Activated CD8-positive, alpha-beta memory T cell treated with anti-CD3 and anti-CD28 coated beads, Interleukin-2, amount 50 U/mL, for 1 hour (primary cell): Measurements from ENCODE around the gene KCNMA1.

Source experiments
- DNase-seq: peaks from one replicate; pipeline ENCODE4 v3.0.0-alpha.2; 2020; ENCODE audit errors: extremely low read depth

Gene KCNMA1

DNA sequence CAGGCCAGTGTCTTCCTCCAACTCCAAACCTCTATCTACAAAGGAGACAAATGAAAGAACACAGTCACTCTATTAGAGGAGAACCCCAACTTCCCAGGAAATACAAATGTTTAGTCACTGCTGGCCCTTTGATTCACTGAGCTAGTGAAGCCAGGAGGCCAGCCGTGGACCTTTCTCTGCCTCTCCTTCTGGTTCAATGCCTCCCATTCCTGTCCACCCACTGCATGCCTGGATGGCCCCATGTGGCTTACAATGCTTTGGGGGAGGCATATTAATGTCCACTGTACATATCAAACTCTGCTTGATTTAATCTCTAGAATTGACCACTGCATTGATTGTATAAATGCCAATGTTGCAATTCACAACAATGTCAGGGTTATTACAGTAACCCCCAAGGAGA, 687.3 kb downstream of the KCNMA1 start:
- no peak for DNase-seq

DNA sequence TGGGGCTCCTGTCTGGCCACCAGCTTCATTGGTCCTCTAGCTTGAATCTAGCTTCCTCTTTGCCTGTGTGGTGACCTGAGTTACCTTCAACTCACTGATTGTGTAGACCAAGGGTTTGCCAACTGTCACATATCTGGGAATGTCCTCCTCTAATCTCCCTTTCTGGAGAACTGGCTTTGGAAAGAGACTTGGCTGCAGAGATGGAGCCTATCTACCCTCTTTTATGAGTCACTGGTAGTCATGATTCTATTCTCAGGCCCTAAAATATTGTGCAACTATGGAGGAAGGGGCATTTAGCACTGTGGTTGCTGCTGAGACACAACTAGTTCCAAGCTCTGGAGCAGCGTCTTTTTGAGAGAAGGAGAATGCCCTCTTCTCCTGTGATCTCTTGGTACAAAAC, 691.3 kb downstream of the KCNMA1 start:
- no peak for DNase-seq

DNA sequence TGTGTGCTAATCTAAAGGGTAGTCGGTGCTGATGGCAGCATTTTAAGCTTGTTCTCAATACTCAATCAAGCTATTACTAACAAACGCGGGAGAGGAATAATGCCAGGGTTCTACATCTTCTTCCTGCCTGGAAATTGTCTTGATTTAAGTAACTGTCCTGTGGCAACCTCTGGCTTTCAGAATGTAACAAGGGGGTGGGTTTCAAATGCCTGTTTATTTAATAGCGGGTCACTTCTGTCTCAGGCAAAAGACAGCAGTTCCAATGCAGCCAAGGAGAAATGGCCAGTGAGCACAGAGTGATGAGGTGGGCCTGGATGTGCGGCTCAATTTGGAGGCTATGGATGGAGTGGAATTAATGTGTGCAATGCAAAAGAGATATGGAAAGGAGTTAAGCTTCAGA, 692.4 kb downstream of the KCNMA1 start:
- no peak for DNase-seq

DNA sequence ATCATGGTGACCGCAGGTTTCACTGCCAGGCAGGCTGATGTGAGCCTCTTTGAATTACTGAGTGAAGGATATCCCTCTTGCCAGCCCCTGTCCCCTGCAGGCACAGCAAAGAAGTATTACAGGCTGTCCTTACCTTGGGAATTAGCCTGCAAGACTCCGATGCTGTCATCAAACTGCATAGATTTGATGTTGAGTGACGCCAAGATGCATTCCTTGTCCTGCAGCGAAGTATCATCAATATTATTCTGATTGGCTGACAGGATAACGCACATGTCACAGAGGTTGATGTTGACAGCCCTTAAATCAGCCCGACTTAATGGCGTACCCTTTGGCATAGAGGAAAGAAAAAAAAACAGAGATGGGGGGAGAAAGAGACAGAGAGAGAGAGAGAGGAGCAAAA, 693.0 kb downstream of the KCNMA1 start:
- no peak for DNase-seq

DNA sequence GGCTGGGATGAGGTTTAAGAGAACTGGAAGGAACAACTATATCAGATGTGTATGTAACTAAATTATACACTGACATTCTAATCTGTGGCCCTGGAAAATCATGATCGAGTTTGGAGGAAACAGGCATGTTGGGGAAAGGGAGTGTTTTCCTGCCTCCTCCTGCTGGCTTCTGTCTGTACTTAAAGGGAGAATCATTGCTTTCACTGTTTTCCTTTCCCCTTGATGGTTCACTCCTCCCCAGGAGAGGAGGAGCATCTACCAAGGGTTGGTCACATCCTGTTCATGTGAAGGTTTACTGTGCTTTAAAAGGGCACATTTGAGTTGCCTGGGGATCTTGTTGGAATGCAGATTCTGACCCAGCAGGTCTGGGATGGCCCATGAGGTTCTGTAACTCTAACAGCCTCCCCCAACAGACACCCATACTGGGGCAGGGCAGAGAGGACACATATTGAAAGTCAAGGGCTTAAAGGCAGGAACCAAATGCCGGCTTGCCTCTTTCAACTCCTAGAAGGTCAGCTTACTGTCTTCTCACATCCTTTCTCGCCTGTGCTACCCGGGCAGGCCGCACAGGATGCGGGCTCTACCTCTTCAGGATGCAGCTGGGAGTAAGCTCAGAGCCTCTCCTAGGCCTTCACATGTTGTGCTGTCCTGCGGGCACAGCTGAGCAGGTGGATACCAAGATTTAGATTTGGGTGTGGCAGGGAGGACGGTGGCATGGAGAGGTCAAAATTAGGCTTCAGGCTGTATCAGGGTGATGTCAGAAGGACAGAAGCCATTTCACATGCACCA, 694.8 kb downstream of the KCNMA1 start:
- DNase-seq = no peak

DNA sequence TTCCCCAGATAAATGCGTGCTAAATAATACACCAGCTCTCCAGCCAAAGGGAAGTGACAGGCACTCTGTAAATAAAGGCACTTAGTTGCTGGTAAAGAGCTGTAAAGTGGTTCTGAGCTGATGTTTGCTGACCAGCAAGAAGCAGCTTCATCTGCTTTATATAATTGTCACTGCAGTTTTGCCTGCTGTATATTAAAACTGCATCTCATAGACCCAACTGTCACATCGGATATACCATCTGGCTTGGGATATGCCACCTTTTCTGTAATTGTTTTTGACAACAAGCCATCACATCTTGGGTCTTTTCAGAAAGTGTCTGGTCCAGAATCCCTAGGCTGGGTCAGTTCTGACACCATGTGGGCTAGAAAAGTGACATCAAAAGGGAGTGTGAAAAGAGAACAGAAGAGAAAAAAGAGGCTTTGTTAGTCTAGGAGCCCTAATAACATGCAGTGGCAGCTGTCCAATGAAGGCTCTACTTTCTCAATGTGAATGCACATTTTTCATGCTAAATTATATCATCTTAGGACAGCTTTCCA, 697.6 kb downstream of the KCNMA1 start:
- DNase-seq = no peak

DNA sequence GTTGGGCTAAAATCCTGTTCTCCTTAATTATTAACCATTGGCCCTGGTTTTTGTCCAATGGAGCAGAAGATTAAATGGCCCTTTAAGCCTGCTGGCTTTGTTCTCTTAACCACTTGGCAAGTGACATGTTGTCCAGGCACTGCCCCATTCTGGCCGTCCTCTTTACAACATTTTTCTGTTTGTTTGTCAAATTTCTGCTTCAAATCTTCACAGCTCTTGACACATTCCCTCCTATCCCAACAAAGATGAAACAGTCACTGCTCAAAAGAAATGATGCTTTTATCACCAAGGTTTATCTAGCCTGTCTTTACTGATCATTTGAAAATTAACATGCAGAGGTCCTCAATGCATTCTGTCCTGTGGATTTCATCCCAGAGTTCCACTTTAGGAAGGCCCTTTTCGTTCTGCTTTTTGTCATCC, 700.4 kb downstream of the KCNMA1 start:
- no peak for DNase-seq

DNA sequence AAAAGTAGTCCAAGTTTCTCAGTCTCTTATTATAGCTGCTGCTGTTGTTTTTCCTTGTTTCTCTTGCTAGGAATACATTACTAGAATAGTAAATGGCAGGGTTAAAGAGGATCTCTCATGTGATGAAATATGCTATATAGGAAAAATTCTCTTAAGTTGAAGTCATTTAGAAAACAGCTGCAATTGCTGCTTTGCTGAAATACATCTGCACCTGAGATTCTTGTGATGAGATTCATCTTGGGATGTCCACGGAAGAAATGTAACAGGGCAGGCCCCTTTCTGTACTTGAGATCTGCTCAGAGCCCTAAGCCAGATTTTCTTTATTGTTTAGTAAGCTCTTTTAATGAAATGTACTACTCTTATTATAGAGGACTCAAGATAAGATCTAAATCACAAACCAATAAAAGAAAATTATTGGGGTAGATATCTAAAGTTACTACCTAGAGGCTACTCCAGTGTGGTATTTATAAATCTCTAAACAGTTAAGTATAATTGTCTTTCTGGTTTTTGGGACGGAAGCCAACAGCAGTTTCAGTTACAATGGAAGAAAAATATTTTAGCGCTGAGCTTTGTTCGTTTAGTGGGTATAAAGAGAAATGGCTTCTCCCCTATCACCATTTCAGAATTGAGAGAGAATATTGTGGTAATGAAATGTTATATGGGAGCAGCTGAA, 701.5 kb downstream of the KCNMA1 start:
- DNase-seq = no peak

DNA sequence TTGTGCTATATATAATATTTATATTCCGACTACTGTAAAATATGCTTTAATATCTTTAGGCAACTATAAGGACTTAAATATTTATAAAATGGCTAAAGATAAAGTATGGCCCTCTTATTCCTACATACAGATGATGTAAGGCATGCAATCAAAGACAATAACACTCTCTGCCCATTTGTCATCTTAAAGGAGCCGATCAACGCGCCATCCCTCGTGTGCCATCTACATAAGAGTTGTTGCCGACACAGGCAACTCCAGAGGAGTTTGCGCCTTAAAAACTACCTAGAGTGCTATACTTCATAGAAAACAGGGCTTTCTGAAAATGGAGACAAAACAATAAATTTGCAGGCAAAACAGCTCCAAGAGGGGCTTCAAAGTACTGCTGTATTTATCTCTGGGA, 709.0 kb downstream of the KCNMA1 start:
- no peak for DNase-seq

DNA sequence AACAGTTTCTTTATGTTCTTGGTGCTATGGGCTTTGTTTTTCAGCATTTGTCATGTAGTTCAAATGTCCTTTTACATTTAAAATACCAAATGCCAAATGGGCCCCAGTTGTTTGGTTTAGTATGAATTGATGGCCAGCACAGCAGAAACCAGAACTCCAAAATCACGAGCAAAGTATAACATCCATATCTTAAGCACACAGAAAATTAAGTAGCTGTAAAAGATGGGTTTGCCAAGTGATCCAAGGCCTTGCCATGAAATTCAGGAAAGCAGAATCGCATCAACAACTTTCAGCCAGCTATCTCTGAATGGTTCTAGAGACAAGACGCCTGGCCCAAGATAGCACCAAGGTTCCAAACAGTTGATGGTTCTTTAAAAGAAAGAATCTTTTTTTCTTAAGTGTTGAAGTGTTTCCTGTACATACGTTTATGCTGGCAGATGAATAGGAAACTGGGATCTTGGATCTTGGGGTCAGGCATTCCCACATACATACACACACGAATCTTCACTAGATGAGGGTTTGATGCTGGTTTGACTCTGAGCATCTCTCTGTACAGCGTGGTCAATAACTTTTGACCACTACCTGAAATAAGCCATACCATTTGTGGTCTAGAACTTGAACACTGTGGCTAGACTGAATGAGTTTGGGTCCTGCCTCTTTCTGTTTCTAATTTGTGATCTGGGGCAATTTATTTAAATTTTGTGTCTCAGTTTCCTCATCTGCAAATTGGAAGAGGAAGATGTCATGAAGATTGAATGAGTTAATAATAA, 711.8 kb downstream of the KCNMA1 start:
- DNase-seq = no peak

DNA sequence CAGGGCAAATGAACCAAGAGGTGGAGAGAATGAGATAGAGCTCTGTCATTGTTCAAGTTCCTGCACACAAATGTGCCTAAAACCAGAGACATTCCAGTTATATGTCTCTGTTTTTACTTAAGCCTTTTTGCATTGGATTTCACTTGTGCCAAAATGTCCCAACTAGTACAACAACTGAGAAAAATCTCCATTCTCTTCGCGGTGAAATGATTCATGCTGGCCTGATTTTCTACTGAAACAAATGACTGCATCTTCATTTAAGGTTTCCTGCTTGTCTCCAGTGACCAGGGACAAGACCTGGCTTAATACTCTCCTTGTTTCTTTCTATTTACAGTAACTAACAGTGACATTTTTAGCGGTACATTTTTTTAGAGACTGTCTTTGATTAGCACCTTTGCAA, 714.9 kb downstream of the KCNMA1 start:
- DNase-seq = no peak

DNA sequence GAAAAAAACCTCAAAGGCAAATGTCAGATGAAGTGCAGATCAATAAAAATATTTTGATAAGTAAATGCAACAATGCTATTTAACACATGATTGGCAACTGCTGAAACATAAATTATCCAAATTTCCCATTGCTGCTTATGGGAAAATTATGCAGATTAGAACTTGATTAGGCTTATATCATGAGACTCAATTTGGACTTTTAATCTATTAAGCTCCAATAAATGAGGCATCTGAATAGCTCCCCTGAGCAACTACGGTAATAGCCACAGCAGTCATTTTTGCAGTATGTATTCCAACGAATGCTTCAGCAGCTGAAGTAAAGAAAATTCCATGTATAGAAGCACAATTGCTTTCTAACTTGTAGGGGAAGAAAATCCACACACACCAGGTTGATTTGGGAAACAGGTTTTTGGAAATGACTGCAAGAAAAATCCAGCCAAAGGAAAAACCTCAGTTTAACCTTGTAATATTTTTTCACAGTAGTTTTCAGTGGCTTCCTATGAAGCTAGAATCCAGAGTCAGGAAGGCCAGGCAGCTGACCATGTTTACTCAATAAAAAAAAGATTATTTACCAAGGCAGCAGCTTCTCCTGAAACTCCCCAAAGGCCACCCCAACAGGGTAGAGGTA, 716.1 kb downstream of the KCNMA1 start:
- no peak for DNase-seq

DNA sequence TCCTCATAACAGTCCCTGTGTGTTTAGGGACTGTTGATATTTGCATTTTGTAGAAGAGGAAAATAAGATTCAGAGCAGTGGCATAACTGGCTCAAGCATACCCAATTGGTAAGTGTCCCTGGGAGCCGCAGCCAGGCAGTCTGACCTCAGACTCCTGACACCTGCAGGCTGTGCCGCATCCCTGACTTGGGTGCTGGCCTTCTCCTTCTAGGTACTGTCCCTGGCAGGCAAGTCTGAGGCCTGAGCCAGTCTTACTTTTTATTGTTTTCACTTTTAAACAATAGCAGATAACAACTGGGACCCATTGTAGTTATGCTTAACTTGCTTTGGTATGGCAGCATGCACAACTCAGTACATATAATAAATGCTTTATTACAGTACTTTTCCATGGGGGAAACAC, 717.0 kb downstream of the KCNMA1 start:
- DNase-seq = no peak

DNA sequence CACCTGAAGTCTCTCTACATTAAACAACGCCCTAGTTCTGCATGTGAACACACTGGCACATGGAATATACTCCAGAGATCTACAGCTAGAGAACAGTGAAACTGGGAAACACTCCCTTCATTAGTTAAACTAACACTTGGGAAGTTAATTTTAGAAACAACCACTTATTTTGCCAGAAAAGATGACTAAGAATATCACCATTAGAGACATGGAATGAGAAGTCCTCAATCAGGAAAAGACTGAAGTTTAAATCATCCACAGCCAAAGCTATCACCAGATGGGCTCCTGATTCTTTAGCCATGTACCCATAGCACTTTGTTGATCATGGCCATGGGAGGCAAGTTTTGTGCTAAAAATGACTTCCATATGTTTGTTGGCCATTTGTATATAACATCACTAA, 719.5 kb downstream of the KCNMA1 start:
- DNase-seq = no peak

DNA sequence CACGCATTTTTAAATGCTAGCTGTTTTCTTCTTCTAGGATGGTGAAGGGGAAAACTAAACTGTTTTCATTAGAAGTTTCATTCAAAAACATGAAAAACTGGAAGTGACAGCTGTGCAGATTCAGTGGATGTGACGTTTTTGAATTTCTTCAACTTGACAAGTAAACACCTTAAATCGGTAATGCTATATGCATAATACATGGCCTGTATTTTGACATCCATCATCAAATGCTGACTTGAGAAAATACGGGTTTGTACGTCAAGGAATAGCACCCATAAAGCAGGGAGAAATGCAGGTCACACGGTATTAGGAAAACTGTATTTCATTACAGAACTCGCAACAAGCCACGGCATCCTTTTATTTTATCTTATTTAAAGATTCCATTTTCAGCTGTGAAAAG, 720.5 kb downstream of the KCNMA1 start:
- DNase-seq = no peak

DNA sequence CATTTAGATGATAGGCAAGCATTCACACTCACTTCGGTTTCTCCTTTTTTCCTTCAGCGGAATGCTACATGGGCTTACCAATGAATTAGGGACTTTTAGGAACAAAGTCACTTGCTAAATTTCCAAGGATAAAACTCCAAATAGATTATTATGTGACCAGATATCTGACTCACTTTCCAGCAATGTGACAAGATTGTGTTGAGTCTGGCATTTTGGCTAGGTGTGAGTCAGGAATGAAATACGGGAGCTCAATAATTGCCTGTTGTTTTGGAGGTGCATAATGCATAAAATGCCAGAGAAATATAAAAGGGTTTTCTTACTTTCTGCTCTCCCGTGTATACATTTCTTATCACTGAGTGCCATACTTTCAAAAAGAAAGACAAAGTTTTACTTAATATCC, 721.1 kb downstream of the KCNMA1 start:
- DNase-seq = no peak

DNA sequence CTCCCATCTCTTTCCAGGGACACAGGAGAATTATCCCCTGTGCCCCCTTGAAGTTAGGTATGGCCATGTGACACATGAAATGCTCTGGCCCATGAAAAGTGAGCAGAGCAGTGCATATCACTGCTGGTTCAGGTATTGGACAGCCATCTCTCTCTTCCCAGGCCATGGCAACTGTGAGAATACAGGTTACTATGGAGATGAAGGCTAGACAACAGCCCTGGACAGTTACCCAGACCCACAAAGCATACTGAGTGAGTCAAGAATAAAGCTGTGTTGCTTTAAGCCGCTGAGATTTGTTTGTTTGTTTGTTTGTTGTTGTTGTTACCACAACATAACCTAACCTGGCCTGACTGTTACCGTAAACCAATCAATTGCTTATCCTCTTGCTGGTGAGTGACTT, 722.3 kb downstream of the KCNMA1 start:
- no peak for DNase-seq

DNA sequence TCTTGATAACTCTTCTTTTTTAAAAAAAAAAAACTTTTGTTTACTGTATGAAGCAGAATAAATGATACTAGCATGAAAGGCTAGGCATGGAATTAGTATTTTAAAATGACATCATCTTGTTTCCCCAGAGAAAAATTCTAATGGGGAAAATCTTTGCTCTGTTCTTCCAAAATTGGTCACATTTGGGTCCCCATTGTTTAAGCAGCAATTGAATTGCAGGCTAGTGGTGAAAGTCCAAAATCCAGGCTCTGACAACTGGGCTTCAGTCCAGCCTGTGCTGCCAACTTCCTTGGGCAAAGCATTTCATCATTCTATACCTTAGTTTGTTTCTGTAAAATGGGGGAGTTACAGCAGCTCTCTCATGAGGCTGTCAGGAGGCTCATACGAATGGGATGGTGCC, 726.4 kb downstream of the KCNMA1 start:
- no peak for DNase-seq

DNA sequence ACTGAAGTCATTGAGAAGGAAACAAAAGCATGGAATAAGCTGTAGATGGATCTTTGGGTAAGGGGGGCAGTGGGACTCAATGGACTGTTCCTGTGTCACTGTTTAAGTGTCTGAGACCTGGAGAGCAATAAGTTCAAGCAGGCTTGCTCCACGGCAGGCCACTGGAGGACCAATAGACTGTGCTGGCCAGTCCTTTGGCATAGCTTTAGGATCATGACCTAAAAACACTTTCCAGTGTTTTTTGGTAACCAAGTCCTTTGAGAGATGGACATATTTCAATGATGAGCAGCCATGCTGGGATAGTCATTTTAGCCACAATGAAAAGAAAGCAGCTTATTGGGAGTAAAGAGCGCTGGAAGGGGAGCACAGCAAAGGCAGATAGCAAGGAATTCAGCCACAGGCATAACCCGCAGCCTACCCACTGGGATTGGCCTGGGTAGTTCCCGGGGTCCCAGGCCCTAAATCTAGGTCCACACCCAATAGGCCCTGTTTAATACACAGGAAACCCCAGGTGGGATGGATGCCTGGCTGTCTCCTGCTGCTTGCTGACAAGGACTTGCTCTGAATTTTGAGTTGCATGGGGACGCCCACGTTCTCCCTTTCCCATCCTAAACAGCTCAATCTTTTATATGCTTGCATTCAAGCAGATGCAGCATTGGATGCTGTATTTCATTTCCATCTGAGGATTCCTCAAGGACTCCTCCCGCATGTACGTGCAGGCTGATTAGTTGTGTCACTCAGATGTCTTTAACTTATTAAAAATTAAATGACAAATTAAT, 727.2 kb downstream of the KCNMA1 start:
- no peak for DNase-seq

DNA sequence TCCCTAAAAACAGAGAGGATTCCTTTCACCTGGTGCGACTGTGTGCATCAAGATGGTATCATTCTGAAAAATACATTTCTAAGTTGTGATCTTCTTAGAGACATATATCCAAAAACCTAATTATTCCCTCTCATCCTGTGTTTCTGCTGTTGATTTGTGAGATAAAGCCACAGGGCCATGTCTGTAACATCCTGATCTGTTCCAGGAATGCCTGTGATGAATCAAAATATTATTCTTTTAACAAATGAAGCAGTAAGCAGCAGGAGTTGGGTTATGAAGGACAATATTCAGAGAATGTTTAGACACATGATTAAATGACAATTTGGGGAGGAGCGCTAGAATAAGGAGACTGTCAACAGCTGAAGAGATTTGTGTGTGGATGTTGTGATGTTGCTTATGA, 731.4 kb downstream of the KCNMA1 start:
- no peak for DNase-seq

DNA sequence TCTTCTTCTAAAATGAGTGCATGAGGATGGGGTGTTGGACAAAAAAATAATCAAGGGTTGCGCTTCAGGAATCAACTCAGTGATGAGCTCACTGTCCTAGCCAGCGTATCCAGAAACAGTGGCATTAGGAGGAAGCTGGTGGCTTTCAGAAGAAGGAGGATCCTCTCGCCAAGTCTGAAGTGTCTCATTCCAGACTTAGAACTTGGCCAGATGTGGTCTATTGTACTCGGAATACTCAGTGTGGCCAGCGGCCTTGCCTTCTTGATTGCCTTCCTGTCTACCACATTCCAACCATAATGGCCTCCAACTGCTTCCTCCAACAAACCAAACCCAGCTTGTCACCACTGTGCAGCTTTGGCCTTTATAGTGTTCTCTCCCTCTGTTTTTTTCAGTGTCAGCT, 732.4 kb downstream of the KCNMA1 start:
- no peak for DNase-seq
